Progenitor cell of endocrine pancreas (in vitro differentiated cells): Measurements from ENCODE around the gene S100A16. TPM values are rescaled to one million over a fixed set of nuclear protein-coding genes. Genes with fewer than 3 reads are reported as not detected.
"Not testable (repeated sequence)": the region's sequence is repeated elsewhere in the genome, so short reads cannot be mapped to it uniquely, and the experiment has no call there.

Source experiments
- DNase-seq: peaks from one replicate; pipeline ENCODE4 v3.0.0; 2021; ENCODE audit warnings: low spot score; ENCODE audit not compliant: unreplicated experiment
- H3K27ac Mint-ChIP-seq: 2 replicates; pipeline ENCODE4 v1.8.0; 2021; ENCODE audit warnings: mild to moderate bottlenecking, moderate library complexity, mixed read lengths
- H3K27me3 Mint-ChIP-seq: 2 replicates; pipeline ENCODE4 v1.8.0; 2021; ENCODE audit warnings: mixed read lengths
- H3K36me3 Mint-ChIP-seq: 2 replicates; pipeline ENCODE4 v1.8.0; 2022; ENCODE audit warnings: mixed read lengths; ENCODE audit not compliant: insufficient read depth
- H3K4me1 Mint-ChIP-seq: 2 replicates; pipeline ENCODE4 v1.8.0; 2021; ENCODE audit warnings: low read depth, mixed read lengths
- H3K4me3 Mint-ChIP-seq: 2 replicates; pipeline ENCODE4 v1.8.0; 2021; ENCODE audit warnings: low read depth, mild to moderate bottlenecking, moderate library complexity, mixed read lengths
- H3K9me3 Mint-ChIP-seq: 2 replicates; pipeline ENCODE4 v1.8.0; 2021; ENCODE audit warnings: low read depth, mixed read lengths
- CTCF ChIP-seq: fragments of 200-600 bp; sonication (generic); IDR thresholded peaks from one replicate; pipeline ENCODE4 v1.5.0; 2021; ENCODE audit warnings: antibody characterized with exemption, mild to moderate bottlenecking; ENCODE audit not compliant: unreplicated experiment
- total RNA-seq: library from RNA; stranded (reverse); gene quantifications from 2 replicates; pipeline ENCODE4 v1.2.1, GENCODE V29; 2021

The S100A16 gene
- total RNA-seq, 1 donor from 2014 or later = 46.8 TPM

- no peak for DNase-seq
- TF ChIP-seq CTCF = no peak
- Mint-ChIP-seq H3K27ac (no peak overlapping the region), H3K9me3 (no peaks in the 10 kb centered on the region), H3K36me3 (peaks cover 43% of the 10 kb centered on the region), H3K4me1 (peaks cover 36% of the 10 kb centered on the region), H3K27me3 (no peaks in the 10 kb centered on the region), H3K4me3 (peak overlapping the region; percentile 22)
Measured at GRCh38 chr1:153643100-153643499, 30.2 kb upstream of the S100A16 start.

GRCh38 chr1:153642161-153642560 is 29.2 kb upstream of the S100A16 start:
- TF ChIP-seq CTCF = no peak
- Mint-ChIP-seq H3K36me3 (peaks cover 46% of the 10 kb centered on the region), H3K4me3 (no peak overlapping the region), H3K9me3 (no peaks in the 10 kb centered on the region), H3K4me1 (peaks cover 38% of the 10 kb centered on the region), H3K27ac (peak overlapping the region; percentile 60), H3K27me3 (no peaks in the 10 kb centered on the region)
- DNase-seq = no peak

GRCh38 chr1:153640861-153641260 is 27.9 kb upstream of the S100A16 start:
- peaks cover 42% of the 10 kb centered on the region for H3K4me1 Mint-ChIP-seq
- H3K27me3 Mint-ChIP-seq = no peaks in the 10 kb centered on the region
- TF ChIP-seq CTCF = no peak
- no peak overlapping the region for H3K4me3 Mint-ChIP-seq
- no peak for DNase-seq
- peaks cover 48% of the 10 kb centered on the region for H3K36me3 Mint-ChIP-seq
- no peak overlapping the region for H3K27ac Mint-ChIP-seq
- H3K9me3 Mint-ChIP-seq = no peaks in the 10 kb centered on the region

- H3K9me3 Mint-ChIP-seq, H3K4me3 Mint-ChIP-seq, H3K27ac Mint-ChIP-seq, DNase-seq, H3K27me3 Mint-ChIP-seq: not testable (repeated sequence)
- H3K36me3 Mint-ChIP-seq = peaks cover 43% of the 10 kb centered on the region
- peaks cover 44% of the 10 kb centered on the region for H3K4me1 Mint-ChIP-seq
Measured at GRCh38 chr1:153640213-153640612, 27.3 kb upstream of the S100A16 start.

GRCh38 chr1:153639280-153639679 is 26.3 kb upstream of the S100A16 start:
- Mint-ChIP-seq H3K27ac (no peak overlapping the region), H3K9me3 (no peaks in the 10 kb centered on the region), H3K27me3 (no peaks in the 10 kb centered on the region), H3K36me3 (peaks cover 42% of the 10 kb centered on the region), H3K4me1 (peaks cover 42% of the 10 kb centered on the region), H3K4me3 (no peak overlapping the region)
- DNase-seq = no peak
- TF ChIP-seq CTCF = no peak

- no peak for DNase-seq
- TF ChIP-seq CTCF = no peak
- peaks cover 37% of the 10 kb centered on the region for H3K36me3 Mint-ChIP-seq
- no peaks in the 10 kb centered on the region for H3K27me3 Mint-ChIP-seq
- H3K4me1 Mint-ChIP-seq = peaks cover 32% of the 10 kb centered on the region
- no peak overlapping the region for H3K4me3 Mint-ChIP-seq
- peaks cover under 1% of the 10 kb centered on the region for H3K9me3 Mint-ChIP-seq
- peak overlapping the region; percentile 25 for H3K27ac Mint-ChIP-seq
Measured at GRCh38 chr1:153638261-153638660, 25.3 kb upstream of the S100A16 start.
